ENCODE results near the gene DTNA.

Gene DTNA

DNA sequence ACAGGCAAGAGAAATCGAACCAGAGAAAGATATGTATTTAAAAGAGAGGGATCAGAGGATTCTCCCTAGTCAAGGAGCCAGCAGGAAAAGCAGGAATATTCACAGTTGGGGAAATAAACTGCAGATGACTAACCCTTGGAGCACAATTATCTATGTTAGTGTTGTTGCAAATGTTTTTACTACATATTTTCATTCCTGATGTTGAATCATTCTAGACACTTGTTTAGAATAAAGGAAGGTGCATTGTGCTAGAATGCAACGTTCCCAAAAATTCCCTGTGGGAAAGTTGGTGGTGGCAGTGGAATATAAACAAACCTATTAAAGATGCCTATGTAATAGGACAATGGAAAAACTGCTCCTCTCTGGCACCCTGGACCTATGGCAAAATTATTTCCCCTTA is 63.3 kb downstream of the DTNA start:
- TF ChIP-seq, protein P1, sequence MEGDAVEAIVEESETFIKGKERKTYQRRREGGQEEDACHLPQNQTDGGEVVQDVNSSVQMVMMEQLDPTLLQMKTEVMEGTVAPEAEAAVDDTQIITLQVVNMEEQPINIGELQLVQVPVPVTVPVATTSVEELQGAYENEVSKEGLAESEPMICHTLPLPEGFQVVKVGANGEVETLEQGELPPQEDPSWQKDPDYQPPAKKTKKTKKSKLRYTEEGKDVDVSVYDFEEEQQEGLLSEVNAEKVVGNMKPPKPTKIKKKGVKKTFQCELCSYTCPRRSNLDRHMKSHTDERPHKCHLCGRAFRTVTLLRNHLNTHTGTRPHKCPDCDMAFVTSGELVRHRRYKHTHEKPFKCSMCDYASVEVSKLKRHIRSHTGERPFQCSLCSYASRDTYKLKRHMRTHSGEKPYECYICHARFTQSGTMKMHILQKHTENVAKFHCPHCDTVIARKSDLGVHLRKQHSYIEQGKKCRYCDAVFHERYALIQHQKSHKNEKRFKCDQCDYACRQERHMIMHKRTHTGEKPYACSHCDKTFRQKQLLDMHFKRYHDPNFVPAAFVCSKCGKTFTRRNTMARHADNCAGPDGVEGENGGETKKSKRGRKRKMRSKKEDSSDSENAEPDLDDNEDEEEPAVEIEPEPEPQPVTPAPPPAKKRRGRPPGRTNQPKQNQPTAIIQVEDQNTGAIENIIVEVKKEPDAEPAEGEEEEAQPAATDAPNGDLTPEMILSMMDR (conservative IDR thresholded peaks at IDR 0.05; ENCODE audit: low read depth): no peak
- H3K27ac ChIP-seq: no peak overlapping the region
- ChIA-PET POLR2A (ENCODE audit: low non-redundant PET) (no interaction called here), CTCF (no interaction called here)
- DNase-seq (ENCODE audit: low spot score): no peak

DNA sequence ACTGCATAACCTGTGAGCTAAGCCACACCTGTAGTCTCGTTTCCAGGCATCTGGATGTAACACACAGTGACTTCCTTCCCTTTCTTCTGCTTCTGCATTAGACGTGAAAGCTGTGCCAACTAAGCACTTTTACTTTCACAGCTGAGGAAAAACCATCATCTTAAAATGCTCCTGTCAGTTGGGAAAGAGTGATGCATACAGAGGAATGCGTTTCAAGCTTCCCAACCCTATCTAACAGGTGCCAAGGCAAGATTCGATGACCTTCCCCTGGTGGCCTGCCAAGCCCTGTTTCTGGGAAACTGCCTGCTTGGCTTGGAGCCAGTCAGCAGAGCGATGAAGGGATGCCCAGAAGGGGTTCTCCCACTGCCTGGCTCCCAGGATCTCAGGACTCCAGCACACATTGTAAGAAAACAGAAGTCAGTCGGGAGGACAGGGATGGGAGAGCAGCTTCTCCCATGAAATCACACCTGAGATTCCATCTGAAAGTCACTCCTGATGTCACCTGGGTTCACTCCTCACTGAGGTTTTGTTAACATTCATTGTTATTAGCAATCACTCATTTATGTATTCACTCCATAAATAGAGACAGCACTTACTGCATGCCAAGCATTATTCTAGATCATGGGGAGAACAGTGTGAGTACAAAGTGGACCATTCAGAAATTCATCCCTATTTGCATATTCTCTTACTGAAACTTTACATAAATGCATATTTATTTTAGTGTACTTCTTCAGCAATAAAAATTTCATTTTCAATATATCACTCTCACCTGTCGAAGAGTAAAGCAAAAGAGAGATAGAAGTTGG is 64.1 kb downstream of the DTNA start:
- CTCF ChIA-PET: no interaction called here
- TF ChIP-seq, protein P1 (conservative IDR thresholded peaks at IDR 0.05; ENCODE audit: low read depth): no peak
- H3K27ac ChIP-seq: no peak overlapping the region
- peak; percentile 13 for DNase-seq (ENCODE audit: low spot score)
- POLR2A ChIA-PET (ENCODE audit: low non-redundant PET): no interaction called here

DNA sequence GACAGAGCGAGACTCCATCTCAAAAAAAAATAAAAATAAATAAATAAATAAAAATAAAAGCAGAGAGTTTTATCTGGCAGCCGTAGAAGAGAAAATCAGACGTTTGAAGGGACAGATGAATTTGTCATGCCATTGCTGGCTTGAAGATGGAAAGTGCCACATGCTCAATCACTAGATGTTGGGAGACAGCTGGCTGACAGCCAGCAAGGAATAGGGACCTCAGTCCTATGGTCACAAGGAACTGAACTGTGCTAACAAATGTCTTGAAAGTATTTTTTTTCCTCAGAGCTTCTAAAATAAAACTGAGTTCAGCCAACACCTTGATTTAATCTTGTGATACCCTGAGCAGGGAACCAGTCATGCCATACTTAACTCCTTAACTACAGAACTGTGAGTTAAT is 65.4 kb downstream of the DTNA start:
- TF ChIP-seq, protein P1 (conservative IDR thresholded peaks at IDR 0.05; ENCODE audit: low read depth): no peak
- ChIA-PET POLR2A (ENCODE audit: low non-redundant PET) (no interaction called here), CTCF (no interaction called here)
- H3K27ac ChIP-seq: no peak overlapping the region
- no peak for DNase-seq (ENCODE audit: low spot score)

DNA sequence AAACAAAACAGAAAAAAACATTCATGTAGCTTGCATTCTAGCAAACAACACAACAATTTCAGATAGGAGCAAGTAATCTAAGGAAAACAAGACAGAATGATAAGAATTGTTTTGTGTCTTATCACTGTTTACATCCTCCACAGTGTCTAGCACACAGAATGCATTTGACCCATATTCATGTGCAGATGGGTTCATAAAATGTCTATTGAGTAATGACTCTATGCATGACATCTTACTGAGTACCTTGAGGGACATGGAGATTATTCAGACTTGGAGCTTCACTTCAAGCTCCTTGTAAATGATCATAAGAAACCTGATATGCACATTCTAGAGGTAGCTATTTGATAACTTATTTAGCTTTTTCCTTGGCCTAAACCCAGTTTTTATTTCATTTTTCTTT is 69.0 kb downstream of the DTNA start:
- CTCF ChIA-PET: no interaction called here
- TF ChIP-seq, protein P1 (conservative IDR thresholded peaks at IDR 0.05; ENCODE audit: low read depth): no peak
- DNase-seq (ENCODE audit: low spot score): no peak

DNA sequence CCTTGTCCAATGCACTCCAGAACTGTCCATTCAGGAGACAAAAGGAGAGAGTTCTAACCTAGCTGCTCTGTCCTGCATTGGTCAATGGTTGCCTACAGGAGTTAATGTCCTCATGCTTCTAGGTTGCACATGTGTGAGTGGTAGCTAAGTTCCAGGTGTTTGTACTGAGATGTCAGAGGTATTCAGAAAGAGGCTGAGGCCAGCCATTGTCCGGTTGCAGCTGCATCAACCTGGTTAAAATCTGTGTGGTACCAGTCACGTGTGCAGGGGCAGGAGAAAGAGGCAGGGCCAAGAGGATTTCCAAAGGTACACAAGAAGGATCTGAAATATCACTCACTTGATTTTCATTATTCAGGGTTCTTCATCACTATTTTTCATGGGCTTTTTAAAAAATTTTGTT is 70.8 kb downstream of the DTNA start:
- ChIA-PET POLR2A (ENCODE audit: low non-redundant PET) (no interaction called here), CTCF (no interaction called here)
- no peak for DNase-seq (ENCODE audit: low spot score)
- no peak overlapping the region for H3K27ac ChIP-seq
- TF ChIP-seq, protein P1 (conservative IDR thresholded peaks at IDR 0.05; ENCODE audit: low read depth): no peak

More for the DNA sequence above, 69.0 kb downstream of the DTNA start:
- H3K27ac ChIP-seq: no peak overlapping the region
- POLR2A ChIA-PET (ENCODE audit: low non-redundant PET): no interaction called here

DNA sequence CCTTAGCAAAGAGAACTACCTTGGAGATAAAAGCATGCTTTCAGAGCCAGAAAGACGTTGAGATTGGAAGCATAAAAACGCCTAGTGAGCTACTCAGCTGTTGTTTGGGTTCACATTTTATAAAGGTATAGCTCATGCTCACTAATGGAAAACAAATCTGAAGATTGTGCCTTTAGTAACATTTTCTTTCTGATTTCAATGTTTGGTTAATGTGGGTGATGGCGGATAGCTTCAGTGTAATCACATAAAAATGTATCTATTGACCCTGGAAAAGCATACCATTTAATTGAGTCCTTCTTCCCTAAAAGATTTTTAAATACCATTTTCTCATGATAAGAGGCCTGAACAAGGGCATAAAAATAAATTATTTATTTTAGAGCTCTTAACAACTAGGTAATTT is 73.4 kb downstream of the DTNA start:
- CTCF ChIA-PET: no interaction called here
- no peak overlapping the region for H3K27ac ChIP-seq
- DNase-seq (ENCODE audit: low spot score): no peak
- TF ChIP-seq, protein P1 (conservative IDR thresholded peaks at IDR 0.05; ENCODE audit: low read depth): no peak
- POLR2A ChIA-PET (ENCODE audit: low non-redundant PET): no interaction called here

All from RWPE1 (cell line).